HG03280 (cell line): Measurements from ENCODE around the gene DNAAF5.
"Not testable (repeated sequence)": the region's sequence is repeated elsewhere in the genome, so short reads cannot be mapped to it uniquely, and the experiment has no call there.

Experiments used
- ATAC-seq: cut with Tn5 transposase; IDR thresholded peaks from one replicate; pipeline ENCODE4 v1.9.1; 2021; ENCODE audit warnings: mild to moderate bottlenecking, moderate library complexity; ENCODE audit not compliant: unreplicated experiment

DNAAF5 gene

GRCh38 chr7:802500-803242, 76.2 kb downstream of the DNAAF5 start:
- no peak for ATAC-seq

GRCh38 chr7:803243-803635, 76.7 kb downstream of the DNAAF5 start:
- no peak for ATAC-seq

GRCh38 chr7:803796-804195, 77.3 kb downstream of the DNAAF5 start:
- ATAC-seq = not testable (repeated sequence)

GRCh38 chr7:805261-805660, 78.8 kb downstream of the DNAAF5 start:
- no peak for ATAC-seq

- ATAC-seq = no peak
These were observed 89.1 kb downstream of the DNAAF5 start for GRCh38 chr7:815284-816216.

- ATAC-seq = peak; percentile 89
These were observed 89.8 kb downstream of the DNAAF5 start for GRCh38 chr7:816300-816750.

GRCh38 chr7:816751-817671, 90.5 kb downstream of the DNAAF5 start:
- ATAC-seq = peak; percentile 14

GRCh38 chr7:818031-818699, 91.7 kb downstream of the DNAAF5 start:
- ATAC-seq = no peak

GRCh38 chr7:820341-820740, 93.8 kb downstream of the DNAAF5 start:
- ATAC-seq = no peak

- no peak for ATAC-seq
These were observed 95.2 kb downstream of the DNAAF5 start for GRCh38 chr7:821688-822087.

- no peak for ATAC-seq
These were observed 96.3 kb downstream of the DNAAF5 start for GRCh38 chr7:822692-823276.

- ATAC-seq = no peak
These were observed 97.2 kb downstream of the DNAAF5 start for GRCh38 chr7:823649-824048.

GRCh38 chr7:824081-824480, 97.6 kb downstream of the DNAAF5 start:
- no peak for ATAC-seq

GRCh38 chr7:824664-825063, 98.2 kb downstream of the DNAAF5 start:
- no peak for ATAC-seq

GRCh38 chr7:825386-825785, 98.9 kb downstream of the DNAAF5 start:
- no peak for ATAC-seq

GRCh38 chr7:826230-826917, 99.9 kb downstream of the DNAAF5 start:
- ATAC-seq = no peak

- ATAC-seq = no peak
These were observed 102.5 kb downstream of the DNAAF5 start for GRCh38 chr7:828793-829561.

GRCh38 chr7:830069-830468, 103.6 kb downstream of the DNAAF5 start:
- ATAC-seq = no peak
